Endometrial microvascular endothelial cells (primary cell): ENCODE results near the gene SCUBE2. TPM values are rescaled to one million over a fixed set of nuclear protein-coding genes. Genes with fewer than 3 reads are reported as not detected.

Experiments
- in situ Hi-C: cut with HindIII; loops from 2 replicates; pipeline ENCODE4 v1.10.0; 2017; ENCODE audit warnings: low sequenced_read_pairs, low pct_unique_long_range_greater_than_20kb; ENCODE audit errors: inconsistent ontology term
- total RNA-seq: library from RNA; depleted of rRNA; stranded (reverse); fragments of >200 nt; gene quantifications from one replicate; pipeline ENCODE4 v1.2.3, GENCODE V29; 2015; ENCODE audit errors: inconsistent ontology term

The SCUBE2 gene
- not detected for total RNA-seq

DNA sequence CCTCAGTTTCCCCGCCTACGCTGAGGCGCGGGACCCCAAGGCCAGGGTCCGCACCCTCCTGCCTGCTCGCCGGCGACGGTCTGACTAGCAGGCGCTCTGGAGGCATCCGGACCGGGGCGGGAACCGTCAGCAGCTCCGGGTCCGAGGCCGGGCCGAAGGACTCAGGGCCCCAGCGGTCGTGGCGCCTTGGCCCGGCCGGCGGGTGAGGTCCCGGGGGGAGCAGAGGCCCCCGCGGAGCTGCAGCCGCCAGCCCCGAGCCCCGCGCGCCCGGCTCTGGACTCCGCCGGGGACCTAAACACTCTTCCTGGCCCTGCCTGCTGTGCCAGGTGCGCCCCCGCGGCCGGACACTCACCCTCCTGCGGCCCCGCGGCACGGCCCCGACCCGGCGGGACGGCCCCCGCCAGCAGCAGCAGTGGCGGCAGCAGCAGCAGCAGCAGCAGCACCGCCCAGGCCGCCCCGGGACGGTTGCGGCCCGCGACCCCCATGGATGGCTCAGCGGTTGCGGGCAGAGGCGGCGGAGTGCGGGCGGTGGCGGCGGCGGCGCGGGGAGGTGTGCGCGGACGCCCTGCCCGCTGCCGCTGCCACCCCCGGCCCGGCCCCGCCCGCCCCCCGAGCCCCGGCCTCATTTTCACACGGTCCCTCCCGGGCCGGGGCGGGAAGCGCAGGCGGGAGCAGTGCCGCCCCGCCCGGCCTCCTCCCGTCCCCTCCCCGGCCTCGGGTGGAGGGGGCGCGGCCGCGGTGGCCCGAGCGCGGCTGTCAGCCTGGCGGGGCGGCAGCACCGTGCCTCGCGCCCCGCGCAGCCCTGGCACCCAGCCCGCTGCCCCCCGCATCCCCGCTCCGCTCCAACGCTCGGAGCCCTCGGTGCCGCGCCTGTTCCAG lies at the start of gene SCUBE2:
SCUBE2 (minus strand) TSS at position 556 of the 879 bp plus-strand sequence; CDS start at position 485, 71 bp downstream.
- in situ Hi-C loops = no loop called here

GRCh38 chr11:9141186-9141585 lies 49.8 kb upstream of the SCUBE2 start:
- in situ Hi-C loops = loop anchor here (25.0 kb wide), 1 partner anchor 129 kb away; the partner anchor contains the start of gene NRIP3

DNA sequence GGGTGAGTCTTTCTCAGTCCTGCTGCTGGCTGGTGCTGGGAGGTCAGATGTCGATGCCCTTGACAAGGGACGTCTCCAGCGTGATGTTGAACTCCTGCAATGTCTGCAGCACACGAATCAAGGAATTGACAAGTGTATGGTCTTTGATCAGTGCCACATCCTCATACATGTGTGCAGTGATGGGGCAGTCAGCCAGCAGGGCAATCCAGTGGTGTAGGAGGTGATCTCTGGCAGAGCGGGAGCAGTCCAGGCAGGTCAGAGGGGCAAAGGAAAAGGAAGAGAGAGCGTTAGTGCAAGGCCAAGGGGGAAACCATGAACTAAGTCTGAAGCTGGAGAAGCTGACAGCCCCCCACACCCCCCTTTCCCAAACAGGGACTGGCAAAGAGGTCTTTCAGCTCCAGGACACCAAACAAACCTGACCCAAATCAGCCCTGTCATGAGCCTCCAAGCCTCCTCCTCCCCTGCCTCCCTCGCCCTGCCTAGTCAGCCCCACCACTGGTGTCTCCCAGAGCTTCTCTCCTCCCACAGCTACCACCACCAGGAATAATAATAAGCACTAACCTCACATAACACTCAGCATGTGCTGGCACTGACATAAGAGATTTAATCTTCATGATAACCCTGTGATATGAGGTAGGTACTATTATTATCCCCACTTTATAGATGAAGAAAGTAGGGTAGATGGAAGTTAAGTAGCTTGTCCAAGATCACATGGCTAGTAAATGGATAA lies 48.4 kb upstream of the SCUBE2 start:
- in situ Hi-C loops = loop anchor here (25.0 kb wide), 1 partner anchor 127 kb away; the partner anchor contains the start of gene NRIP3

GRCh38 chr11:9138612-9139579 lies 47.5 kb upstream of the SCUBE2 start:
- in situ Hi-C loops = loop anchor here (25.0 kb wide), 1 partner anchor 127 kb away; the partner anchor contains the start of gene NRIP3

GRCh38 chr11:9138133-9138453 lies 46.7 kb upstream of the SCUBE2 start:
- in situ Hi-C loops = loop anchor here (25.0 kb wide), 1 partner anchor 126 kb away; the partner anchor contains the start of gene NRIP3

- in situ Hi-C loops = loop anchor here (25.0 kb wide), 1 partner anchor 125 kb away; the partner anchor contains the start of gene NRIP3
Observed at GRCh38 chr11:9137293-9138132, 46.1 kb upstream of the SCUBE2 start.

GRCh38 chr11:9136741-9137140 lies 45.3 kb upstream of the SCUBE2 start:
- in situ Hi-C loops = loop anchor here (25.0 kb wide), 1 partner anchor 124 kb away; the partner anchor contains the start of gene NRIP3

- in situ Hi-C loops = loop anchor here (25.0 kb wide), 1 partner anchor 122 kb away; the partner anchor contains the start of gene NRIP3
Observed at GRCh38 chr11:9133956-9134355, 42.6 kb upstream of the SCUBE2 start.

GRCh38 chr11:9132203-9132878 lies 40.9 kb upstream of the SCUBE2 start:
- in situ Hi-C loops = loop anchor here (25.0 kb wide), 1 partner anchor 120 kb away; the partner anchor contains the start of gene NRIP3

DNA sequence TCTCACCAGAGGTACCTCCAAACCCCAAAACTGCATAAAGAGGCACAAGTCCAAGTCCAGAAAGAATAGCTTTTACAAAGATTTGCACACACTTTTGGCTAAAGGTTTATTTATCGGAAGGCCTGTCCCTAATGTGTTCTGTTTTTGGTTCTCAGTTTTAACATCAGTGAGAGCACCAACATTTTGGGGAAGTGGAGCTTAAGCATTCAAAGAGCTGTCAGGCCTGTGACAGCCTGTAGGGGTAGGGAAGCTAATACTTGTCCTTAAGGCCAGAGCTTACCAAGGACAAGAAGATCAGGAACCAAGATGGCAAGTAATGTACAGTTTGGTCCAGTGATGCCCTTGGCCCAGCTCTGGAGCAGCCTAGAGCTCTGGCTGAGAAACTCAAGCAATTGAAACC lies 38.9 kb upstream of the SCUBE2 start:
- in situ Hi-C loops = loop anchor here (25.0 kb wide), 1 partner anchor 118 kb away; the partner anchor contains the start of gene NRIP3

DNA sequence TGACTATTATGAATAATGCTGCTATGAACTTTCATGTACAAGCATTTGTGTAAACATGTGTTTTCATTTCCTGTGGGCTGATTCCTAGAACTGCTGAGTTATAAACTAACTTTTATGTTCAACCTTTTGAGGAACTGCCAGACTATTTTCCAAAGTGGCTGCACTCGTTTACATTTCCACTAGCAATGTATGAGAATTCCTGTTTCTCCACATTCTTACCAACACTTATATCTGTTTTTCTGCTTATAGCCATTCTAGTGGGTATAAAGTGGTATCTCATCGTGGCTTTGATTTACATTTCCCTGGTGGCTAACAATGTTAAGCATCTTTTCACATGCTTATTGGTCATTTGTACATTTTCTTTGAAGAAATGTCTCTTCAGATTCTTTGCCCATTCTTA lies 35.2 kb upstream of the SCUBE2 start:
- in situ Hi-C loops = loop anchor here (25.0 kb wide), 1 partner anchor 114 kb away; the partner anchor contains the start of gene NRIP3

DNA sequence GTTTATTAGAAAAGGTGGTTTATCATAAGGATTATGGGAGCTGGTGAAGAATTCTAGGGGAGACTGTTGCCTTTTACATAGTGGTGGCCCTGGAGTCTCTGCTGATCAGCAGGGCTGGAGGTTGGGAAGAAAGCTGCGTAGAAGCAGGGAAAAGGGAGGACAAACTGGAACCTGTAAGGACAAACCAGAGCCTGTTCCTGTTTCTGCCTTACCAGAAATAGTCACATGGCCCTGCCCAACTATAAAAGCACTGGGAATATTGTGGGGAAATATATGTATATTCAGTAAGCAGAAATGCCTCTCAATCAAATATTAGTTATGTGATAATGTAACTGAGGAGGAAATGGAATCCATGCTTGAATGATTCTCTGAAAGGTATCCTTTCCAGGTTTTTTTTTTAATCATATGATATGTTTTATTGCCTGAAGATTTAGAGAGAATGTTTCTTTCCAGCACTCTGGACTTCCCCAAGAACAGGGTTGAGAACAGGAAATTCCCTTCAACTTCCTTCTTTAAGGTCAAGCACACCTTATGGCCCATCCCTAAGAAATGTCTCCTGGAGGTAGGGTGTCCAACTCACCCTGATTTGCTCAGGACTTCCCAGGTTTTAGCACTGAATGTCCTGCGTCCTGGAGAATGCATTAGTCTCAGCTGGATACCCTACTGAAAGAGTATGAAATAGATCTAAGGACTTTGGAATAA lies 33.9 kb upstream of the SCUBE2 start:
- in situ Hi-C loops = loop anchor here (25.0 kb wide), 1 partner anchor 113 kb away; the partner anchor contains the start of gene NRIP3

DNA sequence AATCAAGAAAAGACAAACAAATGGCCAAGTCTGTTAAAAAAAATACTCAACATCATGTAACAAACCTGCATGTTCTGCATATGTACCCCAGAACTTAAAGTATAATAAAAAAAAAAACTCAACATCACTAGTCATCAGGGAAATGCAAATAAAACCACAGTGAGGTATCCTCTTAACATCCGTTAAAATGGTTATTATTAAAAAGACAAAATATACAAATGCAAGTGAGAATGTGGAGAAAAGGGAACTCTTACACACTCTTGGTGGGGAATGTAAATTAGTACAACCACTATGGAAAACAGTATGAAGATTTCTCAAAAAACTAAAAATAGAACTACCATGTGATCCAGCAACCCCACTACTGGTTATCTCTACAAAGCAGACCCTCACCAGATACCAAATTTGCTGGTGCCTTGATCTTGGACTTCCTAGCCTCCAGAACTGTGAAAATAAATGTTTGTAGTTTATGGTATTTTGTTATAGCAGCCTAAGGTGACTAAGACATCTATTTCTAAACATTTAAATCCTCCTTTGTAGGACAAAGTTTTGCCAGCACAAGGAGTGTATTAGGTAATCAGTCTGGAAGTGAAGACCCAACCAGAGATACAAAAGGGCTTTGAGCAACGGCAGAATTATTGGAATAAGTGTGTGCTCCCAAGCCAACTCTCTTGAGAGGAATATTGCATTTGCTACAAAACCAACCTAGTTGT lies 32.4 kb upstream of the SCUBE2 start:
- in situ Hi-C loops = no loop called here

DNA sequence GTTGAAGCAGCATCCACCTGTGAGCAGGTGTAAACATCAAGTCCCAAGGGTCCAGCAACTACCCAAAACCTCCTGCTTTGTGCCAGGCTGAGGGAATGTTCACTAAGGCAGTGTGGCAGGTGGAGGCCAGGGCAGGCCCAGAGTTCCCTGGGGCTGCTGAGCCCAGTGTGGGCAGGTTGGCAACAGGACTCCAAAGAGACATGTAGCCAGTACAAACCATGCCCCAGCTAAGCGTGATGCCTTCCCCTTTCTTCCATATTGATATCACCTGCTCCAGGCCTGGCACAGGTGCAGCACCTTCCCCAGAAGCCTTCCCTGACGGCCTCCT lies 30.0 kb upstream of the SCUBE2 start:
- in situ Hi-C loops = no loop called here

DNA sequence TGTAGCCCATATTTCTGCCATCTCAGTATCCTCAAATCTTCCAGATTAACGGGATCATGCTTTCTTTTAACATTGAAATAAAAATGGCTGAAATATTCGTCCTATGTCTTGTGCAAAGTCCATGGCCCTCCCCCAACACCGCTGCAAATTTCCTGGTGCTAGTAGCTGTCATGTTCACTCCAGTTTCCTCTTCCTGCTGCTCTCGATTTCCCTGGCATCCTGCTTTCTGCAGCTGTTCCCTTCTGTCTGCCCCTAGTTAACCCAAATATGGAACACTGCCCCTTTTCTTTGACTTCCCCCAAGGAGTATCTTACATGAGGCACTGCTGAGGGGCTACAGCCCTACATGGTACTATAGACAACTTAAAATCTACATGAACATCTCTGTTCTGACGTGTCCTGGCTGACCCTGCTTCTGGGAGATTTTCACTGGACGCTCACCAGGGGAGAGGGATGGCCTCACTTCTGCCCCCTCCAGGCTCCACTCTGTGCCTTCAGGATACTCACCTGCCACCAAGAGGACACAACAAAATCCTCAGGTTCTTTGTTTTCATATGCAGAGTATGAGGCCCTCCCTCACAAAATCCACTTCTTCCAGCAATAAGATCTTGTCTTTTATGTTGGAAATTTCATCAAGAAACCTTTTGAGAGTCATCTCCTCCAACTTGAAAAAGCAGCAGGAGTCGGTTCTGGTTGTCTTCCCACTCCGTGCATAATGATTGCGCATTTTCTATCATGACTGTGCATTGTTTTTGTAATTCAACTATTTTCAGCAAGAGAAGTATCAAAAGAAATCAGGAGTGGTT lies 29.5 kb upstream of the SCUBE2 start:
- in situ Hi-C loops = no loop called here
